Endothelial cell of umbilical vein (primary cell): ENCODE results near the gene CTNND2. TPM values are rescaled to one million over a fixed set of nuclear protein-coding genes. Genes with fewer than 3 reads are reported as not detected.

ENCODE experiments used
- BruUV-seq: library from RNA; stranded (reverse); fragments of 400-500 nt; replicated peaks from 2 replicates; lab custom pipeline; 2021; lab: Mats Ljungman, UMichigan
- CTCF ChIA-PET: fragments of 300-600, 350-600 bp; sonication (Branson Sonifier 250); formaldehyde crosslinking; loops from one replicate; lab custom pipeline; 2021; ENCODE audit warnings: antibody characterized with exemption, inconsistent platforms; lab: Charles Lee
- POLR2A ChIA-PET: fragments of 300-600, 350-600 bp; sonication (Branson Sonifier 250); formaldehyde crosslinking; loops from one replicate; lab custom pipeline; 2021; ENCODE audit warnings: antibody characterized with exemption, inconsistent platforms; lab: Charles Lee
- DNase-seq: peaks from one replicate; pipeline ENCODE4 v3.0.0-alpha.2; 2011; ENCODE audit warnings: low read depth, low spot score
- FAIRE-seq: peaks from 2 replicates; lab custom pipeline; 2011; peaks lifted over from hg19 to GRCh38; lab: Jason Lieb, UNC
- H2AFZ ChIP-seq: 2 replicates; pipeline ENCODE4 v1.6.0; 2012; ENCODE audit warnings: low read depth, low read length, control low read depth, inconsistent platforms
- H3K27ac ChIP-seq: 2 replicates; pipeline ENCODE4 v1.5.1; 2011; ENCODE audit warnings: low read depth, mild to moderate bottlenecking, control low read depth, low read length, moderate library complexity; ENCODE audit not compliant: insufficient read depth
- H3K27me3 ChIP-seq, 2 experiments: 2 replicates each; pipeline versions ENCODE4 v1.6.0 to v1.6.1; 2011; ENCODE audit warnings: low read length in 2 of 2, mixed read lengths in 1 of 2; ENCODE audit not compliant: control insufficient read depth in 2 of 2, insufficient read depth in 2 of 2
- H3K36me3 ChIP-seq, 2 experiments: 2 replicates in 1 of 2; 3 replicates in 1 of 2; pipeline ENCODE4 v1.5.1; 2011; ENCODE audit warnings: low read length in 2 of 2, mild to moderate bottlenecking in 1 of 2, moderate library complexity in 1 of 2; ENCODE audit not compliant: control insufficient read depth in 2 of 2, insufficient read depth in 2 of 2; ENCODE audit errors: extremely low read depth in 1 of 2
- H3K4me1 ChIP-seq: 3 replicates; pipeline ENCODE4 v1.5.1; 2011; ENCODE audit warnings: mild to moderate bottlenecking, low read length; ENCODE audit not compliant: control insufficient read depth, insufficient read depth; ENCODE audit errors: extremely low read depth
- H3K4me2 ChIP-seq: 2 replicates; pipeline ENCODE4 v1.6.1; 2011; ENCODE audit warnings: low read length, control low read depth, mixed read lengths; ENCODE audit not compliant: insufficient read depth
- H3K4me3 ChIP-seq, 3 experiments: fragments of 200-600 bp in 1 of 3; sonication (generic), shearing (Covaris generic) in 1 of 3; replicated peaks in 1 of 3; 2 replicates each; pipeline ENCODE4 v1.5.1; 2011 to 2016; ENCODE audit warnings: control low read depth in 3 of 3, low read length in 3 of 3, mild to moderate bottlenecking in 2 of 3, inconsistent platforms in 1 of 3, low read depth in 1 of 3, moderate library complexity in 1 of 3; ENCODE audit not compliant: insufficient read depth in 1 of 3
- H3K79me2 ChIP-seq: 2 replicates; pipeline ENCODE4 v1.6.0; 2012; ENCODE audit warnings: low read length, inconsistent platforms; ENCODE audit not compliant: control insufficient read depth, insufficient read depth
- H3K9ac ChIP-seq: replicated peaks from 2 replicates; pipeline ENCODE3; 2011; ENCODE audit warnings: low read length, control low read depth; ENCODE audit not compliant: insufficient read depth; ENCODE audit errors: extremely low read depth
- H3K9me1 ChIP-seq: replicated peaks from 3 replicates; pipeline ENCODE4 v1.6.0; 2011; ENCODE audit warnings: mild to moderate bottlenecking, low read length; ENCODE audit not compliant: control insufficient read depth, insufficient read depth; ENCODE audit errors: extremely low read depth
- H3K9me3 ChIP-seq: replicated peaks from 2 replicates; pipeline ENCODE4 v1.5.1; 2012; ENCODE audit warnings: low read length, inconsistent platforms; ENCODE audit not compliant: control insufficient read depth, insufficient read depth
- H4K20me1 ChIP-seq: replicated peaks from 2 replicates; pipeline ENCODE3; 2011; ENCODE audit warnings: mild to moderate bottlenecking, low read length; ENCODE audit not compliant: control insufficient read depth, insufficient read depth; ENCODE audit errors: extremely low read depth
- EZH2 ChIP-seq: IDR thresholded peaks from 2 replicates; pipeline ENCODE4 v1.6.1; 2012; ENCODE audit warnings: borderline replicate concordance, low read depth, mild to moderate bottlenecking, moderate library complexity, low read length, inconsistent platforms; ENCODE audit not compliant: severe bottlenecking
- FOS ChIP-seq: IDR thresholded peaks from 2 replicates; pipeline ENCODE4 v1.6.1; 2011; ENCODE audit warnings: mild to moderate bottlenecking, low read length, moderate library complexity, borderline replicate concordance; ENCODE audit not compliant: insufficient read depth
- GATA2 ChIP-seq: IDR thresholded peaks from 2 replicates; pipeline ENCODE4 v1.7.0; 2011; ENCODE audit warnings: low read depth, mild to moderate bottlenecking, moderate library complexity, mixed read lengths, low read length; ENCODE audit not compliant: insufficient read length, insufficient read depth
- JUN ChIP-seq: IDR thresholded peaks from 2 replicates; pipeline ENCODE4 v1.6.1; 2011; ENCODE audit warnings: borderline replicate concordance, low read depth; ENCODE audit not compliant: insufficient read length, insufficient read depth
- MYC ChIP-seq: IDR thresholded peaks from one replicate; pipeline ENCODE4 v1.6.1; 2011; ENCODE audit warnings: mild to moderate bottlenecking, low read depth, low read length
- POLR2AphosphoS5 ChIP-seq: IDR thresholded peaks from 2 replicates; pipeline ENCODE4 v1.6.1; 2012; ENCODE audit warnings: low read depth, mild to moderate bottlenecking, control low read depth, low read length, moderate library complexity; ENCODE audit not compliant: insufficient read depth
- dilution Hi-C: fragments of 300-500 bp; cut with MboI; formaldehyde crosslinking; loops from one replicate; pipeline ENCODE4 v1.15.0; 2019; ENCODE audit warnings: low sequenced_read_pairs; ENCODE audit not compliant: extremely low pct_ligation_motif_present
- intact Hi-C: fragments of 100-400 bp; cut with micrococcal nuclease; formaldehyde crosslinking; loops from one replicate; pipeline ENCODE4 v1.10.0; 2022
- polyA plus RNA-seq, 4 experiments: library from polyadenylated mRNA; depleted of rRNA in 3 of 4; stranded (reverse) in 3 of 4; unstranded in 1 of 4; fragments of >200 nt; gene quantifications; 2 replicates each; pipeline versions ENCODE4 v1.2.1 to v1.2.3, GENCODE V29; 2011 to 2012; ENCODE audit warnings: missing spikeins in 1 of 4
- total RNA-seq: library from RNA; stranded (reverse); gene quantifications from 2 replicates; pipeline ENCODE4 v1.2.3, GENCODE V29; 2021
- TF ChIP-seq, protein P1 (sequence below), 2 donors: IDR thresholded peaks; 1 replicate in 1 of 2; 2 replicates in 1 of 2; pipeline ENCODE4 v1.5.1; 2011; ENCODE audit warnings: low read length in 2 of 2, mild to moderate bottlenecking in 2 of 2, moderate library complexity in 2 of 2, control low read depth in 1 of 2, inconsistent platforms in 1 of 2, low read depth in 1 of 2; ENCODE audit not compliant: insufficient read depth in 1 of 2; ENCODE audit errors: extremely low read depth in 1 of 2

Gene CTNND2
- total and polyA plus RNA-seq, 2 donors (not counting 3 experiments of a cell fraction or from before 2014, with no cell fraction given), result not detected

- no peaks in the 10 kb centered on the region for H3K4me1 ChIP-seq
- H3K36me3 ChIP-seq, result no peaks in the 10 kb centered on the region
- no peak overlapping the region for H3K4me3 ChIP-seq
- H3K79me2 ChIP-seq, result no peaks in the 10 kb centered on the region
- FAIRE-seq (no peak), DNase-seq (no peak)
- no peak for TF ChIP-seq JUN
- TF ChIP-seq FOS, result no peak
- TF ChIP-seq EZH2, result no peak
- TF ChIP-seq GATA2, result no peak
- no peak for TF ChIP-seq MYC
- no peak for TF ChIP-seq POLR2AphosphoS5
- TF ChIP-seq, protein P1, sequence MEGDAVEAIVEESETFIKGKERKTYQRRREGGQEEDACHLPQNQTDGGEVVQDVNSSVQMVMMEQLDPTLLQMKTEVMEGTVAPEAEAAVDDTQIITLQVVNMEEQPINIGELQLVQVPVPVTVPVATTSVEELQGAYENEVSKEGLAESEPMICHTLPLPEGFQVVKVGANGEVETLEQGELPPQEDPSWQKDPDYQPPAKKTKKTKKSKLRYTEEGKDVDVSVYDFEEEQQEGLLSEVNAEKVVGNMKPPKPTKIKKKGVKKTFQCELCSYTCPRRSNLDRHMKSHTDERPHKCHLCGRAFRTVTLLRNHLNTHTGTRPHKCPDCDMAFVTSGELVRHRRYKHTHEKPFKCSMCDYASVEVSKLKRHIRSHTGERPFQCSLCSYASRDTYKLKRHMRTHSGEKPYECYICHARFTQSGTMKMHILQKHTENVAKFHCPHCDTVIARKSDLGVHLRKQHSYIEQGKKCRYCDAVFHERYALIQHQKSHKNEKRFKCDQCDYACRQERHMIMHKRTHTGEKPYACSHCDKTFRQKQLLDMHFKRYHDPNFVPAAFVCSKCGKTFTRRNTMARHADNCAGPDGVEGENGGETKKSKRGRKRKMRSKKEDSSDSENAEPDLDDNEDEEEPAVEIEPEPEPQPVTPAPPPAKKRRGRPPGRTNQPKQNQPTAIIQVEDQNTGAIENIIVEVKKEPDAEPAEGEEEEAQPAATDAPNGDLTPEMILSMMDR (IDR thresholded peaks at IDR 0.05; ENCODE audit: extremely low read depth in 1 of 2, insufficient read depth in 1 of 2, low read depth in 1 of 2, low read length in 2 of 2), result no peak
- no peaks in the 10 kb centered on the region for H3K27me3 ChIP-seq
- no peak overlapping the region for H3K4me2 ChIP-seq
- no peaks in the 10 kb centered on the region for H3K9me3 ChIP-seq
- intact Hi-C loops, result no loop called here
- no peaks in the 10 kb centered on the region for H4K20me1 ChIP-seq
- ChIA-PET POLR2A (no interaction called here), CTCF (no interaction called here)
- no peaks in the 10 kb centered on the region for H3K9me1 ChIP-seq
- no TSS peak for BruUV-seq
- no peak overlapping the region for H3K9ac ChIP-seq
- H3K27ac ChIP-seq, result no peak overlapping the region
- dilution Hi-C loops, result no loop called here
- H2AFZ ChIP-seq, result no peak overlapping the region
These were observed 890.5 kb downstream of the CTNND2 start for GRCh38 chr5:11013793-11014192.
